Tibial nerve (tissue), 3 donors: ENCODE data around the gene STK31.

ENCODE experiments used
- CTCF ChIP-seq, 5 experiments: fragments of 200-600 bp in 3 of 5; fragments of 450-650 bp in 2 of 5; sonication (generic) in 3 of 5; IDR thresholded peaks; one replicate each; pipeline ENCODE4 v1.5.1; 2016 to 2019; ENCODE audit warnings: antibody characterized with exemption in 5 of 5, mild to moderate bottlenecking in 3 of 5, moderate library complexity in 2 of 5
- POLR2A ChIP-seq, 2 donors: fragments of 450-650 bp; IDR thresholded peaks; one replicate each; pipeline ENCODE4 v1.6.1; 2017; ENCODE audit warnings: antibody characterized with exemption in 2 of 2, mild to moderate bottlenecking in 2 of 2, moderate library complexity in 2 of 2

DNA sequence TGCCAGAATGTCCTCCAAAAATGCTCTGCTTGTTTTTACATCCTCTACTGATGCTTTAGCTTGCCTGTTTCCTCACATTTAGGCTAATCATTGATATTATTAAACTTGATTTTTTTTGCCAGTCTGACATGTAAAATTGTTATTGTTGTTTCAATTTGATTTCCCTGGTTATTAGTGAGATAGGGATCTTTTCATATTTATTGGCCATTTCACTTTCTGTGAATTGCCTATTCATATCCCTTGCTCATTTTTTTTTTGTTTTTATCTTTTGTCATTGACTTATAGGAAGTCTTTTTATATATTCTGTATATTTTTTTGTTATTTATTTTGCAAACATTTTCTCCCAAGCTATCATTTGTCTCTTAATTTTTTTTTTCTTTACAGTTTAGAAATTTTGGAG, 16.8 kb upstream of the STK31 start:
- TF ChIP-seq CTCF (IDR thresholded peaks at IDR 0.05) (no peak), POLR2A (IDR thresholded peaks at IDR 0.05) (no peak)
